Activated T-cell treated with anti-CD3 and anti-CD28 coated beads, Interleukin-2, amount 50 U/mL, for 1 hour (primary cell): ENCODE measurements around the gene TXNDC17.
"Not testable (repeated sequence)": the region's sequence is repeated elsewhere in the genome, so short reads cannot be mapped to it uniquely, and the experiment has no call there.

Experiments
- DNase-seq: peaks from one replicate; pipeline ENCODE4 v3.0.0-alpha.2; 2020

The TXNDC17 gene

DNA sequence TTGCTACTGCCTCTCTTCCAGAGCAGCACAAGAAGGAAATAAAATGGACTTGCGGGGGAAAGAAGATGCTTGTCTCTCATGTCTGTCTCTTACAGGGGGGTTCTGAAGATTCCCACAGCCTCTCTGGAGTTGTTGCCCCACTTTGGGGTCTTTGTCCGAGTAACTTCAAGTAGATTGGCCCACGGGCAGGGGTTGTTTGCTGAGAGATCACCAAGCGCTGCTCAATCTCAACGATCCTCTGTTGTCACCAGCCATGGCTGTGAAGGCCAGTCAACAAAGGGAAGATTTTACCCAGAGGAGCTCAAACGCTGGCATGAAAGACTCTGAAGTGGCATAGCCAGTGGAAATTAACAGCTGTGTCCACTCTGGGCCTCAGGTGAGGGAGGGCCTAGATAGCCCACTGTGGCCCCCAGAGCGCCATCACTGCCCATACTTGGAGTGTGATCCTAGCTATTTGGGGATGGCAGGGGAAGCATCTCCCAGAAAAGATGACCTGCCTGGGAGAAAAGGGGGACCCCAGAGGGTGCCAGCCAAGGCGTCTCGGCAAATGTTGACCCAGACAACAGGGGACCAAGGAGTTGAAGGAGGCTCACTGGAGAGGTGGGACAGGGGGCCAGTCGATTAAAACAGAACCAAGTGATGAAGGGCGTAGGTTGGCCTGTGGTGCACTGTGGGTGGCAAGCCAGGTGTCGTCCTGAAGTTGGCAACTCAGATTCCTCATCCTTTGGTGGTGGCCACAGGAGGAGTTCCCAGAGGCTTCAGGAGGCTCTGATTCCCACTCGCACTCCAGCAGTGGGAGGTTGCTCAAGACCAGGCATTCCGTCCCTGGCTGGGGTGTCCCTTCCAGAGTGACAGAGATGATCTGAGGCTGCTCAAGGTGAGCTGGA is 44.3 kb downstream of the TXNDC17 start:
- DNase-seq: no peak

DNA sequence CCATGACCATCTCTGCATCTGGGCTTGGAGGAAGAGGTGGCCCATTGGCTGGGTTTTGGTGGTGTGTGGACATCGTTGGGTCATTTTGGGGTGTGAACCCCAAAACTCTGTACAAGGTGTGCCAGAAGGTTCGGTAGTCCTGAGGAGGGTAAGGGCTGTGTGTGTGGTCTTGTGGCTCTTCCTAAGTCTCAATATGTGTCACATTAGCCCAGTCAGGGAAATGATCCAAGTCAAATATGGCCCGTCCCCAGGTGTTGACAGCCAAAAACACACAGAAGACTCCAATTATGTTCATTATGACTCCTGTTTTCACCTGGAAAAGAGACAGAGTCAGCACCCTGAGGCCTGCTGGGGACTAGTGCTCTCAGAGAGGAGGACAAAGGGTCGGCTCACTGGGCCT is 45.2 kb downstream of the TXNDC17 start:
- DNase-seq: no peak

DNA sequence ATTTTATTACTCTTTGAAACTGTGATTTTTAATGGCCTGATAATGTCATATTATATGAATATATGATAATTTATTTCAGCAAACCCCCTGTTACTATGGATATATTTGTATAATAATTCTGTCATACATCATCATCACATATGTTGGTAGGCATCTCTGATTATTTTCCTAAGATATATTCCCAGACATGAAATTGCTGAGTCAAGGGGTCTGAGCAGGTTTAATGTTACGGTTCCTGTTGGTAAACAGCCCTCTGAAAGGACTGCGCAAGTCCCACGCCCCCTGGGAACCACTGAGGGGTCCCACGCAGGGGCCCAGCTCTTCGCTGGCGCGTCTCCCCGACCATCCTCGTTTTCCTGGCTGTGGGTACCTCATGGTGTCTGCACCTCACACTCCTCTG is 48.1 kb downstream of the TXNDC17 start:
- DNase-seq: no peak

DNA sequence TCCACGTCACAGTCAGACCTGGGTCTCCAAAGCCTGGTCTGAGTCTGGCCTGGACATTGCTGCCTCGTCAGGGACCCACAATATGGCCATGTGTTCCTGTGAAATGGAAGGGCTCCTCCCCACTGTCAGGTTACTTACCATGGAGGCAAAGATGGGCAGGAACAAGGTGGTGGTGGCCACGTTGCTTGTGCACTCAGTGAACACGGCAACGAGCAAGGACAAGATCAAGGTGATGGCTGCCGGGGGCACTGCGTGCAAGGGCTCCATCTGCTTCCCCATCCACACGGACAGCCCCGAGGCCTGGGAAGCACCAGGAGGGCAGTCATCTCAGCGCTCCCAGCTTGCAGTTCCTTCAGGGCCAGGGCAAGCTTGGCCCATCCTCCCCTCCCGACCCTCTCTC is 49.8 kb downstream of the TXNDC17 start:
- DNase-seq: no peak

DNA sequence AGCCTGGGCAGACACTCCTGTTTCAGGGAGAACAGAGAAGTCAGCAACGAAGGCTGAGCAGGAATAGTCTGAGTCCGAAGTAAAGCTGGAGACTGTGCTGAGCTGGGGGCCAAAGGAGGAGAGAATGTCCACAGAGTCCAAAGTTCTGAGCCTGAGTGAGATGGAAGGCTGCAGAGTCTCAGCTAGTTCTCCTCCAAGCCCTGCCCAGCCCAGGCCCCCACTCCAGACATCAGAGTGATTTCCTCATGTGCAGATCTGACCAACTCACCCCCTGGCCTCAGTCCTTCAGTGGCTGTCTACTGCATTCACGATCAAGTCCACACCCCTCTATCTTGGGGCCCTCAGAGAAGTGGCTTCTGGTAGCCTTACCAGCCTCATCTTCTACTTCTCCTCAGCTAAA is 50.7 kb downstream of the TXNDC17 start:
- no peak for DNase-seq

DNA sequence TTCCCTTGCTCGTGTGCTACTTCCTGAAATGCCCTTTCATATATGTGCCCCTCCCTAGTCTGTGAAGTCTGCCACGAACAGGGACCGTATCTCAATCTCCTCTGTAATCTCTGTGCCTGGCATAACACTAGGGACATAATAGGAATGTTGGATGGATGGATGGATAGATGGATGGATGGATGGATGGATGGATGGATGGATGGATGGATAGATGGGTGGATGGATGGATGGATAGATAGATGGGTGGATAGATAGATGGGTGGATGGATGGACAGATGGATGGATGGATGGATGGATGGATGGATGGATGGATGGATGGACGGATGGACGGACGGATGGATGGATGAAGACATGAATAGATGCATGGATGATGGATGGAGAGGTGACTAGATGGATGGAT is 51.1 kb downstream of the TXNDC17 start:
- DNase-seq: not testable (repeated sequence)
